Suppressor macrophage treated with lipopolysaccharide for 4 hours (primary cell): ENCODE data around the gene CBS.
"Not testable (repeated sequence)": the region's sequence is repeated elsewhere in the genome, so short reads cannot be mapped to it uniquely, and the experiment has no call there.

Experiments
- DNase-seq: peaks from one replicate; pipeline ENCODE4 v3.0.0-alpha.2; 2020

The CBS gene

DNA sequence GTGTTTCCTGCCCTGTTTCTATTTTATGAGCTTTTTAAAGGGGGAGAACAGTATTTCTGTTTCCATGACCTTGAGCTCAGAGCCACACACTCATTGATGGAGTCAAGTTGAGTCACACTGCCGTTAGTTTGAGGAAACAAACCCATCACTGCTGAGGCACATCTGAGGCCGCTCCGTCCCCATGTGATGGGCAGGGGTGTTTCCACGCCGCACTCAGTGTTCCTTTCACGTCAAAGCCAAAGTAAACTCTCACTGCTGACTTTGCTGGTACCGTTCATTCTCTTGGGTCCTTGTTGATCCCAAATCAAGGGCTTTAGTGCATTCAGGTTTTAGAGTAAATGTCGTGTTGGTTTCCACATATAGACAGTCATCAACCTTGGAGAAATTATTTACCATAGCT, 52.5 kb downstream of the CBS start:
- no peak for DNase-seq

DNA sequence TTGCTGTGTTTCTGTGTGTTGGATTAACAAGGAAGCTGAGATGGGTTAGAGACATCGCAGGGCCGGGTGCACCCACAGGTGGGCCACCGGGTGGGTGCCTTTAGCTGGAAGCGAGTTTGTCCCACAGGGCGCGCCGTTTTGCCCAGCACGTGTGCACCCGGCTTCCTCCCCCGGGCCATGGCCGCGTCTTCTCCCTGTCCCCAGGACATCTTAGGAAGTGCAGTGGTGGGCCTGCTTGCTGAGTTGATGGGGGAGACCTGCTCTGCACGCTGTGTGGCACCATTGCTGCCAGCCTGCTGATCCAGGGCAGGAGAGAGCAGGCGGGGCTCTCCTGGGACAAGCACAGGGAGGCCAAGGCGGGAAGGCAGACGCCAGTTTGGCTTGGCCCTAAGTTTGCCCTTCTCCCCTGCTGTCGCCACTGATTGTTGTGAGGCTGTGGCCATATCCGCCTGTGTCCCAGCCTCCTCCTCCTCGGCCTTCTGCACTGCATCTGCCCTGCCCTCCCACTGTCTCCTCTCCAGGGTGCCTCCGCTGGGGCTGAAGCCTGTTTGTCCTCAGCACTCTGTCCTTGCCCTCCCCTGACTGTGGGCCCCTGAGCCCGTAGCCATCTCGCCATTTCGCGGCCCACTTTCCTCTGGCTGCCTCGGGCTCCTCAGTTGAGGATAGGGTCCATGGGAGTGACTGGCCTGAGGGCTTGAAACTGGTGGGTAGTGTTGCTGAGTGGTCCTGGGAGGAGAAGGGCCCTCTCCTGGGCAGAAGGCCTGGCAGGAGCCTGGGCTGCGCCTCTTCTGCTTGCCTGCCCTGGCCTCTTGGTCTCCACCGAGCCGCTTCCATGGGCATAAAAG, 53.7 kb downstream of the CBS start:
- no peak for DNase-seq

DNA sequence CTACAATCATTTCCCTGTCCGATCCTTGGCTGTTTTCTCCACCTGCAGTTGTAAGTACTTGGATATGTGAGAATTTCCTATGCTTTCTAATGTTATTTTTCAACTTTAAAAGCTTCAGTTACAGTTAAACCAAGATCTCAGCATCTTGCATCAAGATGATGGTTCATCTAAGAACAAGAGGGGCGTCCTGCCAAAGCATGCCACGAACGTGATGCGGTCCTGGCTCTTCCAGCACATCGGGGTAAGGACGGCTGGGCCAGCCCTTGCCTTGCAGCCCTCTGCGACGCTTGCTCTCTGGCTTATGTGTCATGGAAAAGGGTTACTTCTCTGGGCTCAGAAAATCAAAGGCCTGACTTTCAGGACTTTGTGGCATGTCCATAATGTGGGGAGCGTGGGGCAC, 54.4 kb downstream of the CBS start:
- DNase-seq, result no peak

DNA sequence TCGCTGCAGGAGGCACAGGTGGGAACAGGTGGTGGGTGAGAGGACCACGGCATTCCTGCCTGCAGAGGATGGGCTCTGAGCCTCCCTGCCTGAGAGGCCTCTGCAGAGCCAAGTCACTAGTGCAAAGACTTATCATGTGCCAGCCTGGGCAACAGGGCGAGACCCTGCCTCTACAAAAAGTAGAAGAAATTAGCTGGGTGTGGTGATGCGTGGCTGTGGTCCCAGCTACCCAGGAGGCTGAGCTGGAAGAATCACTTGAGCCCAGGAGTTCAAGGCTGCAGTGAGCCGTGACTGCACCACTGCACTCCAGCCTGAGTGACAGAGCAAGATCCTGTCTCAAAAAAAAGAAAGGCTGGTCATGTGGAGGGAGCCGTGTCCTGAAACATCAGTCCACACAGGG, 54.9 kb downstream of the CBS start:
- DNase-seq, result no peak

DNA sequence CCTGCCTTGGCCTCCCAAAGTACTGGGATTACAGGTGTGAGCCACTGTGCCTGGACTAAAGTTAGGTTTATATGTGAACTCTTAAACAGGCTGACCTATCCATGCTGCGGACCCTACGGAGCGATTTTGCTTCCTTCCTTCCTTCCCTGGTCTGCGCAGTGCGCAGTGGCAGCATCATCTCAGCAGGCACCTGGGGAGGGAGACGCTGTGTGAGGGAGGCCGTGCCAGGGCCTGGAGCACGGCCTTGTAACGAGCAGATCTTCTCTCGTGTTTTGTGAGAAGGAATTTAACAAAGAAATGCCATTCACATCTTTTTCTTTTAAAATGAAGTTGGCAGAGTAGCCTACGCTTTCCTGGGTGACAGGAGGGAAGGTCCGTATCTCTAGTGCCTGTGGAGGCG, 55.5 kb downstream of the CBS start:
- DNase-seq, result no peak

DNA sequence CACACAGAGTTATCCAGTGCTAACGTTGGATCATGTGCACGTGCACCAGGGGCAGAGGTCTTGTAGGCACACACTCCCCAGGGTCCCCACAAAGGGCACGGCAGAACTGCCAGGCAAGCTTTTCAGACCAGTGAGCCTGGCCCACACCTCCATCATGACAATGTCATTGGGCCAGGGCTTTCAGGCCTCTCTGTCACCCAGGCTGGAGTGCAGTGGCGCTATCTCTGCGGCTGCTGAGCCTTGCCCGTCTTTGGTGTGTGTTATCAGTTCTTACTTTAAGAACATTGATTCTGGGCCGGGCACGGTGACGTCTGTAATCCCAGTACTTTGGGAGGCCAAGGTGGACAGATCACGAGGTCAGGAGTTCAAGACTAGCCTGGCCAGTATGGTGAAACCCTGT, 57.1 kb downstream of the CBS start:
- DNase-seq, result no peak

DNA sequence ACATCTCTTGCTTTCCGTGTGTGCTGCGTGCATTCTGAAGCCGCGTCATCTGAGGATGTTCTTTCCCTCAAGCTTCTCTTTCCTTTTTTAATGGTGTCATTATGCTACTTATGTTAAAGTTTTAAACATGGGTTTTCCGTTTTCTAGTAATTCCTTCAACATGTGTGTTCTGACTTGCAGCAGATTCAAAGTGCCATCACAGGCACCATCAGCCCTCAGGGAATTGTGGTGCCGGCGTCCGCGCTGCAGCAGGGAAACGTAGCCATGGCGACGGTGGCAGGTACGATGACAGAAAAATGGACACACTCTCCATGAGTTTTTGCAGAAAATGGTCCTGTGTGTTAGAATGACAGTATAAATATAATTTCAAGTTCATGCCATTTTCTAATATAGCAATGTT, 58.9 kb downstream of the CBS start:
- DNase-seq, result no peak

DNA sequence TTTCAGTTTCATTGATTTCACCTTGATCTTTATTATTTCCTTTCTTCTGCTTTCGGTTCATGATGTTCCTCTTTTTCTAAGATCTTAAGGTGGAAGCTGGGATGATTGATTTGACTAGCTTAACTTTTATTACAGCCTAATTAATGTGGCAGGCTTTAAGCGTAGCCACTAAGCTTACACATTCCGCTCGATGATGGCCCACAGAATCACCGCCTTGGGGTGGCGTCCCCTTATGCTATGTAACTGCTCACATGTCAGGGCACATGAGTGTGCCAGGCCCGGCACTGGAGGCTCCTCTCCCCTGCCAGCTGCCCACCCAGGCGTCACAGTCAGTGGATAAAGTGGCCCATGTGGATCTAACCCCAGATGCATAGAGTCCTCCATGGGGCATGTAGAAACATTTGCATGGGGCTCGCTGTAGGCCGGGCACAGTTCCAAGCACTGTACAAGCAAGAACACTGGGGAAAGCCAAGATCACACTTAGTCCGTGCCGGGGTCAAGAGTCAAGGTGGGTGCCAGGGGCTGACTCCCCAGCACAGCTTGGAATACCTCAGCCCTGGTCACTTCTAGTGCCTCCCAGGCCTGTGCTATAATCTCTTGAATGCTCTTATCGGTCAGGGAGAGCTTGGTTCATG, 59.6 kb downstream of the CBS start:
- no peak for DNase-seq

DNA sequence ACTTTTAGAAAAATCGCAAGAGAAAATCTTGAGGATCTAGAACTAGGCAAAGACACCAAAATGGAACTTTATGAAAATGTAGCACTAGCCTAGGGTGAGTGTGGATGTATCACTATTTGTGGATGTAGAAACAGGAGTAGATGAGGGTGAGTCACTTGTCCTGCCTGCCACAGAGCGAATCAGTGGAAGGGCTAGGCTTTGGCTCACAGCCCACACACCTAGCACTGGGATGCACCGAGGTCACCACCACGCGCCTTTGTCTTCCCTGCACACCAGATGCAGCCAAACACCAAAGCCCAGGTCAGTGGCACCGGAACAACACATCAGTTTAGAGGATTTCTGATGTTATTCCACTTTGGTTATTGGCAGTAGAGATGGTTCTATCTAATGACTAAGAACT, 63.0 kb downstream of the CBS start:
- no peak for DNase-seq

DNA sequence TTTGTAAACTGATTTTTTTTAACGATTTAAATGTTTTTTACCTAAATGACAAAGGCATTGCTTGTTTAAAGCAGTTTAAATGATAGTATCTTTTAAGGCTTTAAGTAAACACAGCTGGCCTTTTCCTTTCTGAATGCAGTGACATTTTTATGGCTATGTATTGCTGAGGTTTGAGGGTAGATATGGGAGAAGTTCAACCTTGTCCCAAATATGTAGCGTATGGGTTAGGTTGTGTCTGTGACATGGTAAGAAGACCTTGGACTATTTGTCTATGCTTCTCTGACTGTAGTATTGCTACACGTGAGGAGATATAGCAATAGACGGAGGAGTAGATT, 68.8 kb downstream of the CBS start:
- DNase-seq, result no peak

DNA sequence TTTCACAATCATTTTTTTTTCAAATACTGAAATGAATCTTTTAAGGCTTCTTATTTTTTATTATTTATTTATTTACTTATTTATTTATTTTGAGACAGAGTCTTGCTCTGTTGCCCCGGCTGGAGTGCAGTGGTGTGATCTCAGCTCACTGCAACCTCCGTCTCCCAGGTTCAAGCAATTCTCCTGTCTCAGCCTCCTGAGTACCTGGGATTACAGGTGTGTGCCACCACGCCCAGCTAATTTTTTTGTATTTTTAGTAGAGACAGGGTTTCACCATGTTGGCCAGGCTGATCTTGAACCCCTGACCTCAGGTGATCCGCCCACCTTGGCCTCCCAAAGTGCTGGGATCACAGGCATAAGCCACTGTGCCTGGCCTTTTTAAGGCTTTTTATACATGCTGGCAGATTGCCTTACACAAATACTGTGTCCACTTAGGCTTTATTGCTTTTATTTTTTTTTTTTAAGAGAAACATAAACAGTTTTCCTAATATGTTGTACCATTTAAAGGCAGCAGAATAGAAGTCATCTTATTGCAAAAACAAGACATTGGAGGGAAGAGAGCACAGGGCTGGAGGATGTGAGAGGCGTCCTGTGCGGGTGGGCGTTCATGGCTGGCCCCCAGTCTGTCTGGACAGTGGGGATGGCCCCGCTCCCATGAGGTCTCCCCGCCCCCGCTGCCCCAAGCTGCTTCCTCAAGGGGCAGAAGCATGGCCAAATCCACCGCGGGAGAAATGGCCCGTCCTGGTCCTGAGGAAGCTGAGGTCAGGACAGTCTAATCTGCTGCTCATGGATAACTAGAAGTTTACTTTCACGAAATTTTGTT, 69.4 kb downstream of the CBS start:
- not testable (repeated sequence) for DNase-seq

DNA sequence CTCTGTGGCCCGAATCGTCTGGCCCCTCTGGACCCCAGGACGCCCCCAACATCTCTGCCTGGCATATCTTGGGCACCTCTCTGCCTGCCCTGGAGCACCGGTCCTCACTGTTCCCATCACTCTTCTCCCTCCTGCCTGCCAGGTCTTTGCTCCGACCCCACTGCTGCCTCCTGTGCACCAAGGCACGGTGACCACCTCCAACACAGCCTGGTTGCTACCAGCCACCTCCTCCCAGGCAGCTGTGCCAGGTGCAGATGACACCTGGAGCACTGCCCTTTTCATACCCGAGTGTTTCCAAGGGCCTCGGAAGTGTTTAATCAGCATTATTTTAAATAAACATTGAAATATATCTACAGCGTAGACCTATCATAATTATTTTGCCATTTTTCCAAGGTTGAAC, 70.0 kb downstream of the CBS start:
- no peak for DNase-seq

DNA sequence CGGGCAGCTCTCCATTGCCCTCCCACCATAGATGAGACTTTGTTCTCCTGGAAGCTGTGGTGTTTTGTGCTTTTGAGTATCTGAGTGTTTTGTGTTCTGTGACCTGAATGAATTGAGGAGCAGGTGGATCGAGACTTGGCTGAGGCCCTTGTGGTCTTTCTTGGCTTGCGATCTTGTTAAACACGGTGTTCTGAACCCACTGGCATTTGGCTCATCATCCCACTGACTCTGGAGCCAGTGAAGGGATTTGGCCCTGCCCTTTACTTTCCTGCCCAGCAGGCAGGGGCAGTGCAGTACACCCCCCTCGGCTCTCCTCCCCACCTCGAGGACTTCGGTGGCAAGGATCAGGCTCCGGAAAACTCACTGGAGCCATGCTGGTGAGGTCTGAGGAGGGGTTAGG, 70.7 kb downstream of the CBS start:
- no peak for DNase-seq
